ENCODE measurements around the gene SH3BGR.

Gene SH3BGR

GRCh38 chr21:39542736-39543135, 91.0 kb downstream of the SH3BGR start:
- no peak overlapping the region for H3K4me3 ChIP-seq (ENCODE audit: low read length)
- no peak for DNase-seq (ENCODE audit: low read depth)
- no peak for TF ChIP-seq CTCF (IDR thresholded peaks at IDR 0.05; ENCODE audit: insufficient read depth, low read depth, low read length, missing control alignments)

- no peak overlapping the region for H3K4me3 ChIP-seq (ENCODE audit: low read length)
- TF ChIP-seq CTCF (IDR thresholded peaks at IDR 0.05; ENCODE audit: insufficient read depth, low read depth, low read length, missing control alignments), result no peak
- DNase-seq (ENCODE audit: low read depth), result no peak
Measured at GRCh38 chr21:39546522-39546921, 94.8 kb downstream of the SH3BGR start.

- TF ChIP-seq CTCF (IDR thresholded peaks at IDR 0.05; ENCODE audit: insufficient read depth, low read depth, low read length, missing control alignments), result no peak
- no peak for DNase-seq (ENCODE audit: low read depth)
- no peak overlapping the region for H3K4me3 ChIP-seq (ENCODE audit: low read length)
Measured at GRCh38 chr21:39552856-39553255, 101.1 kb downstream of the SH3BGR start.

- no peak for DNase-seq (ENCODE audit: low read depth)
- H3K4me3 ChIP-seq (ENCODE audit: low read length), result no peak overlapping the region
- TF ChIP-seq CTCF (IDR thresholded peaks at IDR 0.05; ENCODE audit: insufficient read depth, low read depth, low read length, missing control alignments), result no peak
Measured at GRCh38 chr21:39553331-39553730, 101.6 kb downstream of the SH3BGR start.

- no peak for DNase-seq (ENCODE audit: low read depth)
- TF ChIP-seq CTCF (IDR thresholded peaks at IDR 0.05; ENCODE audit: insufficient read depth, low read depth, low read length, missing control alignments), result no peak
- H3K4me3 ChIP-seq (ENCODE audit: low read length), result no peak overlapping the region
Measured at GRCh38 chr21:39555911-39556590, 104.3 kb downstream of the SH3BGR start.

- DNase-seq (ENCODE audit: low read depth), result no peak
- no peak overlapping the region for H3K4me3 ChIP-seq (ENCODE audit: low read length)
- TF ChIP-seq CTCF (IDR thresholded peaks at IDR 0.05; ENCODE audit: insufficient read depth, low read depth, low read length, missing control alignments), result no peak
Measured at GRCh38 chr21:39559511-39559910, 107.7 kb downstream of the SH3BGR start.

GRCh38 chr21:39561140-39561539, 109.4 kb downstream of the SH3BGR start:
- DNase-seq (ENCODE audit: low read depth), result no peak
- no peak for TF ChIP-seq CTCF (IDR thresholded peaks at IDR 0.05; ENCODE audit: insufficient read depth, low read depth, low read length, missing control alignments)

More at GRCh38 chr21:39561140-39561539, 109.4 kb downstream of the SH3BGR start:
- no peak overlapping the region for H3K4me3 ChIP-seq (ENCODE audit: low read length)
